Midbrain (tissue), 1 donor: ENCODE measurements around the gene MAPK1IP1L.

Experiments used
- DNase-seq: peaks from one replicate; lab custom pipeline; 2025; lab: John Stamatoyannopoulos, UW

The MAPK1IP1L gene

GRCh38 chr14:55094292-55095157 is 43.1 kb downstream of the MAPK1IP1L start:
- DNase-seq: no peak

GRCh38 chr14:55097881-55098560 is 46.6 kb downstream of the MAPK1IP1L start:
- peak; percentile 18 for DNase-seq

- no peak for DNase-seq
Measured at GRCh38 chr14:55098561-55098898, 47.1 kb downstream of the MAPK1IP1L start.

GRCh38 chr14:55099756-55100155 is 48.3 kb downstream of the MAPK1IP1L start:
- no peak for DNase-seq

- DNase-seq: no peak
Measured at GRCh38 chr14:55101698-55102097, 50.3 kb downstream of the MAPK1IP1L start.

- peak; percentile 69 for DNase-seq
Measured at GRCh38 chr14:55102141-55102621, 50.7 kb downstream of the MAPK1IP1L start.

GRCh38 chr14:55103005-55103640 is 51.7 kb downstream of the MAPK1IP1L start:
- DNase-seq: no peak

- no peak for DNase-seq
Measured at GRCh38 chr14:55103971-55104954, 52.8 kb downstream of the MAPK1IP1L start.

- no peak for DNase-seq
Measured at GRCh38 chr14:55105991-55106390, 54.5 kb downstream of the MAPK1IP1L start.

GRCh38 chr14:55107766-55108554 is 56.5 kb downstream of the MAPK1IP1L start:
- no peak for DNase-seq

- no peak for DNase-seq
Measured at GRCh38 chr14:55109836-55110235, 58.4 kb downstream of the MAPK1IP1L start.

- no peak for DNase-seq
Measured at GRCh38 chr14:55111122-55111708, 59.8 kb downstream of the MAPK1IP1L start.

- DNase-seq: no peak
Measured at GRCh38 chr14:55114720-55115119, 63.3 kb downstream of the MAPK1IP1L start.

- DNase-seq: no peak
Measured at GRCh38 chr14:55115460-55115859, 64.0 kb downstream of the MAPK1IP1L start.

- no peak for DNase-seq
Measured at GRCh38 chr14:55115861-55116245, 64.4 kb downstream of the MAPK1IP1L start.

- DNase-seq: no peak
Measured at GRCh38 chr14:55116246-55117030, 65.0 kb downstream of the MAPK1IP1L start.

- DNase-seq: no peak
Measured at GRCh38 chr14:55117803-55118441, 66.5 kb downstream of the MAPK1IP1L start.

GRCh38 chr14:55118761-55119160 is 67.3 kb downstream of the MAPK1IP1L start:
- DNase-seq: no peak
